Upper lobe of left lung (tissue), 6 donors: ENCODE results near the gene CEACAM18. TPM values are rescaled to one million over a fixed set of nuclear protein-coding genes. Genes with fewer than 3 reads are reported as not detected.

ENCODE experiments used
- ATAC-seq, 2 donors: fragments of 200-7000 bp; cut with Tn5 transposase; one replicate each; pipeline ENCODE4 v1.9.1; 2022; ENCODE audit warnings: mild to moderate bottlenecking in 2 of 2, moderate library complexity in 2 of 2; ENCODE audit not compliant: low FRiP score in 2 of 2
- DNase-seq, 2 donors: peaks; one replicate each; pipeline ENCODE4 v3.0.0-alpha.2; 2019 to 2020
- H3K27ac ChIP-seq, 4 donors: fragments of 200-600 bp; sonication (generic); one replicate each; pipeline ENCODE4 v1.5.1; 2016 to 2019
- H3K27me3 ChIP-seq, 4 donors: fragments of 200-600 bp; sonication (generic); one replicate each; pipeline ENCODE4 v1.5.1; 2017 to 2019
- H3K36me3 ChIP-seq, 4 donors: fragments of 200-600 bp; sonication (generic); one replicate each; pipeline ENCODE4 v1.5.1; 2016 to 2019
- H3K4me1 ChIP-seq, 4 donors: fragments of 200-600 bp; sonication (generic); one replicate each; pipeline ENCODE4 v1.5.1; 2018 to 2019
- H3K4me3 ChIP-seq, 4 donors: fragments of 200-600 bp; sonication (generic); one replicate each; pipeline ENCODE4 v1.5.1; 2017 to 2019; ENCODE audit warnings: mild to moderate bottlenecking in 2 of 4, moderate library complexity in 1 of 4
- H3K9me3 ChIP-seq, 4 donors: fragments of 200-600 bp; sonication (generic); one replicate each; pipeline ENCODE4 v1.5.1; 2018 to 2019
- CTCF ChIP-seq, 6 experiments: fragments of 450-650 bp in 4 of 6; fragments of 200-600 bp in 2 of 6; sonication (generic) in 2 of 6; IDR thresholded peaks; one replicate each; pipeline ENCODE4 v1.5.1; 2016 to 2019; ENCODE audit warnings: antibody characterized with exemption in 6 of 6
- EP300 ChIP-seq, 4 donors: sonication (generic); formaldehyde crosslinking; IDR thresholded peaks; one replicate each; pipeline ENCODE4 v1.5.1; 2017; ENCODE audit warnings: antibody characterized with exemption in 4 of 4, control low read depth in 2 of 4
- POLR2A ChIP-seq, 4 donors: fragments of 450-650 bp; IDR thresholded peaks; one replicate each; pipeline ENCODE4 v1.5.1; 2016 to 2017; ENCODE audit warnings: antibody characterized with exemption in 4 of 4, mild to moderate bottlenecking in 2 of 4
- POLR2AphosphoS5 ChIP-seq, 2 donors: sonication (generic); formaldehyde crosslinking; IDR thresholded peaks; one replicate each; pipeline ENCODE4 v1.5.1; 2017; ENCODE audit warnings: antibody characterized with exemption in 2 of 2
- WGBS, 2 donors: methylation state at CpG; one replicate each; pipeline ENCODE4 v1.1.5; 2017 to 2018; 5-methylcytosine and 5-hydroxymethylcytosine counted together
- total RNA-seq, 6 donors: library from RNA; depleted of rRNA in 4 of 6; stranded (reverse); fragments of >200 nt in 4 of 6; gene quantifications; one replicate each; pipeline versions ENCODE4 v1.1.0 to v1.2.1, GENCODE V29; 2016 to 2021
- donor health status: DM: no; HTN: no; CAD: no; lungs with moderate emphysema.
- donor health status: DM: no; HTN: yes; CAD: no; lungs with severe emphysema.

Gene CEACAM18
- total RNA-seq, 6 donors from 2014 or later: not detected

DNA sequence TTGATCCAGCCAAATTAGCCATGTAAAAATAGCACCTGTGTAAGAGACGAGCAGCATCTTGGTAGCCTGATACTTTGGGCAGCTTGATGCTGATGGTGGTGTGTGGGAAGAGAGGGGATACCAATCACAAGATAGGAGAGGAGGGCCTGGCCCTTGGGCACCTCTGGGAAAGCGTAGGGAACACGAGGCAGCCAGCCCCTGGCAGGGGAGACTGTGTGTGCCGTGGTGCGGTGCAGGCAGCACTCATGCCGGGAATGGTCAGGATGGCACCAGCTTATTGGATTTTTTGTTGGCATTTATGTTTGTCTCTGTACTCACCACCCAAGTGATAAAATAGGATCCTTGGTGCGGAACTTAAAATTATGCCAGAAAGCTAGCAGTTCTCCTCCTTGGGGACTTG is 30.3 kb upstream of the CEACAM18 start:
- Histone ChIP-seq H3K27ac (no peak overlapping the region), H3K9me3 (no peaks in the 10 kb centered on the region), H3K27me3 (no peaks in the 10 kb centered on the region), H3K36me3 (no peaks in the 10 kb centered on the region), H3K4me3 (no peak overlapping the region), H3K4me1 (no peaks in the 10 kb centered on the region)
- no peak for ATAC-seq
- WGBS, 2 donors: 73 to 81% methylated on average over 7 of the region's 7 CpGs
- TF ChIP-seq POLR2A (IDR thresholded peaks at IDR 0.05) (no peak), EP300 (IDR thresholded peaks at IDR 0.05) (no peak), CTCF (IDR thresholded peaks at IDR 0.05) (no peak), POLR2AphosphoS5 (IDR thresholded peaks at IDR 0.05) (no peak)
- DNase-seq: no peak

GRCh38 chr19:51448411-51449016 is 29.8 kb upstream of the CEACAM18 start:
- no peaks in the 10 kb centered on the region for H3K36me3 ChIP-seq
- no peaks in the 10 kb centered on the region for H3K27me3 ChIP-seq
- H3K4me3 ChIP-seq: no peak overlapping the region
- no peak for TF ChIP-seq EP300 (IDR thresholded peaks at IDR 0.05)
- TF ChIP-seq POLR2A (IDR thresholded peaks at IDR 0.05): no peak
- TF ChIP-seq POLR2AphosphoS5 (IDR thresholded peaks at IDR 0.05): no peak
- no peak overlapping the region for H3K27ac ChIP-seq
- H3K4me1 ChIP-seq: no peaks in the 10 kb centered on the region
- DNase-seq (no peak), ATAC-seq (no peak)
- no peaks in the 10 kb centered on the region for H3K9me3 ChIP-seq
- WGBS, 2 donors: 36 to 57% methylated on average over 13 of the region's 13 CpGs

GRCh38 chr19:51450730-51451307 is 27.5 kb upstream of the CEACAM18 start:
- Histone ChIP-seq H3K9me3 (no peaks in the 10 kb centered on the region), H3K27ac (no peak overlapping the region), H3K27me3 (no peaks in the 10 kb centered on the region), H3K4me1 (no peaks in the 10 kb centered on the region), H3K36me3 (no peaks in the 10 kb centered on the region), H3K4me3 (no peak overlapping the region)
- DNase-seq: no peak
- TF ChIP-seq EP300 (IDR thresholded peaks at IDR 0.05): no peak
- no peak for TF ChIP-seq POLR2A (IDR thresholded peaks at IDR 0.05)
- no peak for TF ChIP-seq POLR2AphosphoS5 (IDR thresholded peaks at IDR 0.05)
- TF ChIP-seq CTCF (IDR thresholded peaks at IDR 0.05): no peak
- WGBS, 2 donors: 72 to 80% methylated on average over 5 of the region's 5 CpGs
- no peak for ATAC-seq

- no peak for DNase-seq
- TF ChIP-seq POLR2A (IDR thresholded peaks at IDR 0.05) (peak in 1 of 4 donors; percentile 23), EP300 (IDR thresholded peaks at IDR 0.05) (no peak)
- Histone ChIP-seq H3K4me1 (peaks cover 0 to 8% (median 2%) of the 10 kb centered on the region in 4 donors), H3K9me3 (no peaks in the 10 kb centered on the region), H3K27ac (peak overlapping the region in 1 of 4 donors; percentile 63), H3K27me3 (no peaks in the 10 kb centered on the region), H3K4me3 (no peak overlapping the region), H3K36me3 (no peaks in the 10 kb centered on the region)
- 70 to 72% methylated on average over 11 of the region's 11 CpGs for WGBS, 2 donors
- no peak for ATAC-seq
Observed at GRCh38 chr19:51456541-51457290, 21.6 kb upstream of the CEACAM18 start.

GRCh38 chr19:51457351-51458013 is 20.9 kb upstream of the CEACAM18 start:
- no peaks in the 10 kb centered on the region for H3K36me3 ChIP-seq
- peaks cover 0 to under 1% (median 0%) of the 10 kb centered on the region in 4 donors for H3K27me3 ChIP-seq
- H3K4me1 ChIP-seq: peaks cover 0 to 16% (median 2%) of the 10 kb centered on the region in 4 donors
- DNase-seq: no peak
- no peak for ATAC-seq
- no peak overlapping the region for H3K4me3 ChIP-seq
- WGBS, 2 donors: 77 to 85% methylated on average over 3 to 11 of the region's 11 CpGs
- no peaks in the 10 kb centered on the region for H3K9me3 ChIP-seq
- H3K27ac ChIP-seq: peak overlapping the region in 1 of 4 donors; percentile 63
- TF ChIP-seq POLR2A (IDR thresholded peaks at IDR 0.05) (no peak), EP300 (IDR thresholded peaks at IDR 0.05) (no peak), CTCF (IDR thresholded peaks at IDR 0.05) (no peak), POLR2AphosphoS5 (IDR thresholded peaks at IDR 0.05) (no peak)
